Measurements from ENCODE around the gene RBM15B.
A peak's percentile ranks its signal among the peaks of the same experiment; 100 is the strongest.

RBM15B gene

GRCh38 chr3:51391075-51391565 lies at the start of gene RBM15B:
TSS of gene RBM15B (plus strand) at chr3:51391285. CDS start at chr3:51391400, 115 bp downstream.
- TF ChIP-seq, protein P1, sequence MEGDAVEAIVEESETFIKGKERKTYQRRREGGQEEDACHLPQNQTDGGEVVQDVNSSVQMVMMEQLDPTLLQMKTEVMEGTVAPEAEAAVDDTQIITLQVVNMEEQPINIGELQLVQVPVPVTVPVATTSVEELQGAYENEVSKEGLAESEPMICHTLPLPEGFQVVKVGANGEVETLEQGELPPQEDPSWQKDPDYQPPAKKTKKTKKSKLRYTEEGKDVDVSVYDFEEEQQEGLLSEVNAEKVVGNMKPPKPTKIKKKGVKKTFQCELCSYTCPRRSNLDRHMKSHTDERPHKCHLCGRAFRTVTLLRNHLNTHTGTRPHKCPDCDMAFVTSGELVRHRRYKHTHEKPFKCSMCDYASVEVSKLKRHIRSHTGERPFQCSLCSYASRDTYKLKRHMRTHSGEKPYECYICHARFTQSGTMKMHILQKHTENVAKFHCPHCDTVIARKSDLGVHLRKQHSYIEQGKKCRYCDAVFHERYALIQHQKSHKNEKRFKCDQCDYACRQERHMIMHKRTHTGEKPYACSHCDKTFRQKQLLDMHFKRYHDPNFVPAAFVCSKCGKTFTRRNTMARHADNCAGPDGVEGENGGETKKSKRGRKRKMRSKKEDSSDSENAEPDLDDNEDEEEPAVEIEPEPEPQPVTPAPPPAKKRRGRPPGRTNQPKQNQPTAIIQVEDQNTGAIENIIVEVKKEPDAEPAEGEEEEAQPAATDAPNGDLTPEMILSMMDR (conservative IDR thresholded peaks at IDR 0.05; ENCODE audit: low read depth, low read length), result peak; percentile 82
- H3K4me3 ChIP-seq (ENCODE audit: low read depth, low read length), result peak within 1 kb of the TSS; percentile 71
- DNase-seq (ENCODE audit: low read depth), result peak; percentile 98

DNA sequence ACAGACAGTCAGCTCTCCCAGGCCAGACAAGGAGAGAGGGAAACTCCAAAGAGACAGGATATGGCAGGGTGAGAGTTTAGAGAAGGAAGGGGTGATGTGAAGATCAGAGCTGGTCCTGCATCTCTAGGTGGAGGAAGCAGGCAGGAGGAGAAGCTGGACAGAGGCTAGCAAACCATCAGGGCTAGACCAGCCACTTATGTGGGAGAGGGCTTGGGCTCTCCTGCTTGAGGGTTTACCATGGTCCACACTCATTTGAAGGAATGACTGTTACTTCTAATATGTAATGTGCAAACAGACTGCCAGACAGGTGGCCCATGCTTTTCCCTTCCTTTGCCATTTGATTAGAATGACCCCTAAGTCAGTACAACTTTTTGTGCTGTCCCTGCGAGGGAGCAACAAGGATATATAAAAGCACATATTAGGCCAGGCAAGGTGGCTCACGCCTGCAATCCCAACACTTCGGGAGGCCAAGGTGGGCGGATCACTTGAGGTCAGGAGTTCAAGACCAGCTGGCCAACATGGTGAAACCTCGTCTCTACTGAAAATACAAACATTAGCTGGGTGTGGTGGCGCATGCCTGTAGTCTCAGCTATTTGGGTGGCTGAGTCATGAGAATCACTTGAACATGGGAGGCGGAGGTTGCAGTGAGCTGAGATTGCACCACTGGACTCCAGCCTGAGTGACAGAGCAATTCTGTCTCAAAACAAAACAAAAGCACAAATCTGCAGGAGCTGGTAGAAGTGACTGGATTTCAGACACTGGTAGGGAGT lies 47.0 kb upstream of the RBM15B start:
- DNase-seq (ENCODE audit: low read depth), result peak; percentile 85
- TF ChIP-seq, protein P1 (conservative IDR thresholded peaks at IDR 0.05; ENCODE audit: low read depth, low read length), result no peak

GRCh38 chr3:51350751-51351150 lies 40.3 kb upstream of the RBM15B start:
- no peak for DNase-seq (ENCODE audit: low read depth)
- TF ChIP-seq, protein P1 (conservative IDR thresholded peaks at IDR 0.05; ENCODE audit: low read depth, low read length), result no peak
- H3K4me3 ChIP-seq (ENCODE audit: low read depth, low read length), result no peak overlapping the region

More for the DNA sequence above, 47.0 kb upstream of the RBM15B start:
- no peak overlapping the region for H3K4me3 ChIP-seq (ENCODE audit: low read depth, low read length)

DNA sequence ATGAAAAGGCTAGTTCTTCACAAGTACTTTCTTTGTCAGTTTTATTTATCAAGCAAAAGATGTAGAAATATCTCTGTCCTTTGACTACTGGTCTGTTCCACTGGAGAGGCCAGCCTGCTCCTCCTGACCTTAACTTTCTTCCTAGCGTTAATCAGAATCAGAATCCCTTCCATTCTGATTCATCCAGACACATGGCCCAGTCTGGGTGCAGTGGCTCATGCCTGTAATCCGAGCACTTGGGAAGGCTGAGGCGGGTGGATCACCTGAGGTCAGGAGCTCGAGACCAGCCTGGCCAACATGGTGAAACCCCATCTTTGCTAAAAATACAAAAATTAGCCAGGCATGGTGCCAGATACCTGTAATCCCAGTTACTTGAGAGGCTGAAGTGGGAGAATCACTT lies 38.0 kb upstream of the RBM15B start:
- no peak for DNase-seq (ENCODE audit: low read depth)
- no peak overlapping the region for H3K4me3 ChIP-seq (ENCODE audit: low read depth, low read length)
- TF ChIP-seq, protein P1 (conservative IDR thresholded peaks at IDR 0.05; ENCODE audit: low read depth, low read length), result no peak

GRCh38 chr3:51353691-51354090 lies 37.4 kb upstream of the RBM15B start:
- no peak for DNase-seq (ENCODE audit: low read depth)
- no peak overlapping the region for H3K4me3 ChIP-seq (ENCODE audit: low read depth, low read length)
- TF ChIP-seq, protein P1 (conservative IDR thresholded peaks at IDR 0.05; ENCODE audit: low read depth, low read length), result no peak

DNA sequence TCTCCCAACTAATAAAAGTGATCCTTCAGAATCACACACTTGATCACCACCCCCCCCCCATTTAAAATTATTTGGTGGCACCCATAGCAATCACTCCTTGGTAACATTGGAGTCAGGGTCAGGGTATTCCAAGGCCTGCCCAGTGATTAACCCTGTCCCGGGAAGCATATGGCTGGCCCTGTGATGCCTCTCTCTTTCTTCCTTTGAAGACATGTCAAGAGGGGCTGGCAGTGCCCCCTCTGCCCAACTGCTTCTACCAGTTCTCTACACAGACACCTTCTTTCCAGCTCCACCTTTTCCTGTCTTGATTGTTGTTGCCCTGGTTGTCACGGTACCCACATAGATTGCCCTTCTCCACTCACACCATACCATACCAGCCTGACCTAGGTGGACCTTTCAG lies 36.9 kb upstream of the RBM15B start:
- DNase-seq (ENCODE audit: low read depth), result no peak
- H3K4me3 ChIP-seq (ENCODE audit: low read depth, low read length), result no peak overlapping the region
- TF ChIP-seq, protein P1 (conservative IDR thresholded peaks at IDR 0.05; ENCODE audit: low read depth, low read length), result no peak
